ENCODE results near the gene S100A11.

S100A11 gene

DNA sequence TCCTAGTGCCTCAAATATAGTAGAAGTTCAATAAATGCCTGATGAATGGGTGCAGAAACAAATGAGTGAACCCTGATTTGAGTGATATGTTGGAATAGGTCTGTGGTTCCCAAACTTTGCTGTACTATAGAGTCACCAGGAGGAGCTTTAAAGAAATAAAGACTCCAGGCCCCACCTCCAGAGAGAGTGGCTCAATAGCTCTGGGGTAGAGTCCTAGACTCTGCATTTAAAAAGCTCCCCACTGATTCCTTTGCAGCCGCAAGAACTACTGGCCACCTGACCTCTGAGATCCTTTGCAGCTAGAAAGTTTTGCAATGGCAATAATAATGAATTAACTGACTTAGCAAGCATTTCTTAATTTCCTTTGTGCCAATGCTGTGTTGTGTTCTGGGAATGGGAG lies 31.1 kb upstream of the S100A11 start:
- H3K4me3 ChIP-seq (ENCODE audit: control insufficient read depth, low read depth, low read length), result no peak overlapping the region
- no peak for DNase-seq (ENCODE audit: low read depth)
- TF ChIP-seq CTCF (conservative IDR thresholded peaks at IDR 0.05; ENCODE audit: control insufficient read depth, insufficient read depth, low read depth, low read length), result no peak

GRCh38 chr1:152067150-152067549 lies 30.3 kb upstream of the S100A11 start:
- H3K4me3 ChIP-seq (ENCODE audit: control insufficient read depth, low read depth, low read length), result no peak overlapping the region
- no peak for TF ChIP-seq CTCF (conservative IDR thresholded peaks at IDR 0.05; ENCODE audit: control insufficient read depth, insufficient read depth, low read depth, low read length)
- no peak for DNase-seq (ENCODE audit: low read depth)

DNA sequence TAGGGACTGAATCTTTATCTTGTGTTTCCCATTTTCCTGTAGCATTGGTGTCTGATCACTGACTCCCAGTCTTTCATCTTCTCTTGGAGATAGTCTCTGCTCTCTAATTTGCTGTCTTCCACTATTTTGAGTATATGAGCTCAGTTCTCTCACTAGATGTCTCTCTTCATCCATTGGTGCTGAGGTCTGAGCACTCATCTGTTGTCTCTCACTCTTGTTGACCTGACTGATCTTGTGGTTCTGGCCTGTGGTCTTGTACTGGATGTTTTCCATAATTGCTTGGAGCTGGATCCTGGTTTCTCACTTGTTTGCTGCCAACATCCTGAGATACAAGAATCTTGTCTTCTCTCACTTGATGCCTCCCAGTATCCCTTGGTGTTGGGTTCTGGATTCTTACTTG lies 25.1 kb upstream of the S100A11 start:
- H3K4me3 ChIP-seq (ENCODE audit: control insufficient read depth, low read depth, low read length), result no peak overlapping the region
- TF ChIP-seq CTCF (conservative IDR thresholded peaks at IDR 0.05; ENCODE audit: control insufficient read depth, insufficient read depth, low read depth, low read length), result no peak
- DNase-seq (ENCODE audit: low read depth), result no peak

DNA sequence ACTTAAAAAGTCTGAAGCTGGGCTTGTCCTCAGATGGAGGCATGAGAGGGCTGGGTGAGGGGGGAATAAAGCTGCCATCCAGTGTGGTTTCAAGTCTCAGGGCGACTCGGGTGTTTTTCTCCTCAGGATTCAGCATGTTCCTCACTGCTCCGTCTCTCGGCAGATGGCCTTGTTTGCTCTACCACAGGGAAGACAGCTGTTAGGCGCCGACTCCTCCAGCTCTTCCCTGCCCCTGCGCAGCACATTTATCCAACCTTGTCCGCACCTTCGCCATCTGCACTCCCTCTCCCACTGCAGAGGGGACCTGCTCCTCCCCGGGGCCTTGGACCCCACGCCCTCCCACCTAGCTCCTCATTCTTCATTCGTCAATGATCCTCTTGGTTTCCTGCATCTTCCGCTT lies 16.6 kb upstream of the S100A11 start:
- H3K4me3 ChIP-seq (ENCODE audit: control insufficient read depth, low read depth, low read length), result no peak overlapping the region
- DNase-seq (ENCODE audit: low read depth), result no peak
- no peak for TF ChIP-seq CTCF (conservative IDR thresholded peaks at IDR 0.05; ENCODE audit: control insufficient read depth, insufficient read depth, low read depth, low read length)

DNA sequence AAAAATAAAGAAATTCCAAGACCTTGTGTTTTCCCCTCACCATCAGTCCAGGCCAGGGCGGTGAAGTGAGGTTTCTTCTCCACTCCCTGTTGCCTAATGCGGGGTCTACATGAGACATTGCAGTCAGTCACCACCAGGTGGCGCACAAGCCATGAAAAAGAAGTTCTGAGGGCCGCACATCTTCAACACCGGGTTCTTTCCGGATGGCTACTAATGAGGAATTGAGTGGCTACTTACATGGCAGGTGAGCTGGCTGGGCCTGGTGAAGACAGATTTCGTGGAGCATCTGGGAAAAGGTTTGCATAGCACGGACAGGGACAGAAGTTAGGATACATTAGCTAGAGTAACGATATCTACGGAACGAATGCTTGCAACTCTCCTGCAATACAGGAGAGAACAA lies 15.8 kb upstream of the S100A11 start:
- TF ChIP-seq CTCF (conservative IDR thresholded peaks at IDR 0.05; ENCODE audit: control insufficient read depth, insufficient read depth, low read depth, low read length), result peak; percentile 87
- H3K4me3 ChIP-seq (ENCODE audit: control insufficient read depth, low read depth, low read length), result no peak overlapping the region
- peak; percentile 75 for DNase-seq (ENCODE audit: low read depth)

GRCh38 chr1:152050886-152051675 lies 14.3 kb upstream of the S100A11 start:
- H3K4me3 ChIP-seq (ENCODE audit: control insufficient read depth, low read depth, low read length), result no peak overlapping the region
- TF ChIP-seq CTCF (conservative IDR thresholded peaks at IDR 0.05; ENCODE audit: control insufficient read depth, insufficient read depth, low read depth, low read length), result no peak
- DNase-seq (ENCODE audit: low read depth), result peak; percentile 85

Measured in fibroblast of mammary gland (primary cell).